H9 (cell line): Measurements from ENCODE around the gene KPNA1. TPM values are rescaled to one million over a fixed set of nuclear protein-coding genes. Genes with fewer than 3 reads are reported as not detected.

Source experiments
- DNase-seq: peaks from one replicate; pipeline ENCODE4 v3.0.0-alpha.2; 2017
- H2AFZ ChIP-seq: one replicate; pipeline ENCODE4 v1.6.1; 2013; ENCODE audit warnings: mild to moderate bottlenecking, low read length, control low read depth, moderate library complexity
- H2AK5ac ChIP-seq: 2 replicates; pipeline ENCODE4 v1.6.1; 2013; ENCODE audit warnings: low read length, control low read depth, mixed read lengths; ENCODE audit not compliant: insufficient read length
- H2BK120ac ChIP-seq: one replicate; pipeline ENCODE4 v1.6.1; 2013; ENCODE audit warnings: low read depth, mild to moderate bottlenecking, low read length, control low read depth, inconsistent platforms; ENCODE audit not compliant: poor library complexity, severe bottlenecking
- H2BK12ac ChIP-seq: 2 replicates; pipeline ENCODE4 v1.6.1; 2013; ENCODE audit warnings: low read length, control low read depth, mixed read lengths, low read depth; ENCODE audit not compliant: insufficient read length
- H2BK15ac ChIP-seq: 2 replicates; pipeline ENCODE4 v1.6.1; 2013; ENCODE audit warnings: low read depth, low read length, control low read depth
- H2BK20ac ChIP-seq: one replicate; pipeline ENCODE4 v1.6.1; 2013; ENCODE audit warnings: low read depth, mild to moderate bottlenecking, low read length, control low read depth, inconsistent platforms; ENCODE audit not compliant: poor library complexity, severe bottlenecking
- H2BK5ac ChIP-seq: 2 replicates; pipeline ENCODE4 v1.6.1; 2013; ENCODE audit warnings: low read length, control low read depth, mixed read lengths; ENCODE audit not compliant: insufficient read length
- H3K14ac ChIP-seq: 2 replicates; pipeline ENCODE4 v1.6.1; 2013; ENCODE audit warnings: low read length, control low read depth; ENCODE audit not compliant: insufficient read depth
- H3K18ac ChIP-seq: 2 replicates; pipeline ENCODE4 v1.6.1; 2013; ENCODE audit warnings: low read depth, mild to moderate bottlenecking, mixed read lengths, low read length, control low read depth; ENCODE audit not compliant: insufficient read length
- H3K23ac ChIP-seq: 2 replicates; pipeline ENCODE4 v1.6.1; 2013; ENCODE audit warnings: low read length, control low read depth, mixed read lengths, low read depth; ENCODE audit not compliant: insufficient read length
- H3K23me2 ChIP-seq: 2 replicates; pipeline ENCODE4 v1.6.1; 2013; ENCODE audit warnings: low read depth, mild to moderate bottlenecking, mixed read lengths, low read length, control low read depth; ENCODE audit not compliant: insufficient read length, poor library complexity, severe bottlenecking
- H3K27ac ChIP-seq: 2 replicates; pipeline ENCODE4 v1.5.1; 2013; ENCODE audit warnings: low read length, control low read depth, mixed read lengths, low read depth; ENCODE audit not compliant: insufficient read length
- H3K27me3 ChIP-seq: 2 replicates; pipeline ENCODE4 v1.6.1; 2013; ENCODE audit warnings: low read length, control low read depth, inconsistent platforms; ENCODE audit not compliant: insufficient read depth
- H3K4ac ChIP-seq: 2 replicates; pipeline ENCODE4 v1.6.1; 2013; ENCODE audit warnings: low read depth, mild to moderate bottlenecking, control low read depth, inconsistent platforms, low read length, moderate library complexity
- H3K4me1 ChIP-seq: 2 replicates; pipeline ENCODE4 v1.6.1; 2013; ENCODE audit warnings: low read length, control low read depth, inconsistent platforms; ENCODE audit not compliant: insufficient read depth
- H3K4me2 ChIP-seq: 2 replicates; pipeline ENCODE4 v1.6.1; 2013; ENCODE audit warnings: low read length, control low read depth, mixed read lengths; ENCODE audit not compliant: insufficient read length, insufficient read depth
- H3K56ac ChIP-seq: 2 replicates; pipeline ENCODE4 v1.6.1; 2013; ENCODE audit warnings: low read depth, mild to moderate bottlenecking, mixed read lengths, low read length, control low read depth; ENCODE audit not compliant: insufficient read length
- H3K79me1 ChIP-seq: 2 replicates; pipeline ENCODE4 v1.6.1; 2013; ENCODE audit warnings: low read depth, mild to moderate bottlenecking, moderate library complexity, low read length, control low read depth, inconsistent platforms; ENCODE audit not compliant: insufficient read depth, poor library complexity, severe bottlenecking
- H3K79me2 ChIP-seq: 2 replicates; pipeline ENCODE4 v1.6.1; 2013; ENCODE audit warnings: low read length, control low read depth, inconsistent platforms; ENCODE audit not compliant: insufficient read depth
- H3K9ac ChIP-seq: 2 replicates; pipeline ENCODE4 v1.6.1; 2013; ENCODE audit warnings: low read length, control low read depth, mixed read lengths; ENCODE audit not compliant: insufficient read length; ENCODE audit errors: extremely low read depth
- H3K9me3 ChIP-seq: one replicate; pipeline ENCODE4 v1.6.1; 2013; ENCODE audit warnings: low read depth, low read length, inconsistent platforms; ENCODE audit not compliant: control insufficient read depth
- H3T11ph ChIP-seq: one replicate; pipeline ENCODE4 v1.6.1; 2013; ENCODE audit warnings: mild to moderate bottlenecking, low read length, control low read depth, inconsistent platforms
- H4K20me1 ChIP-seq: one replicate; pipeline ENCODE4 v1.6.1; 2013; ENCODE audit not compliant: control insufficient read depth, insufficient read length, insufficient read depth
- H4K5ac ChIP-seq: 2 replicates; pipeline ENCODE4 v1.6.1; 2013; ENCODE audit warnings: low read depth, mild to moderate bottlenecking, mixed read lengths, low read length, control low read depth; ENCODE audit not compliant: insufficient read length
- H4K8ac ChIP-seq: replicated peaks from 2 replicates; pipeline ENCODE4 v1.6.1; 2013; ENCODE audit warnings: low read length, control low read depth, mixed read lengths, low read depth; ENCODE audit not compliant: insufficient read length
- H4K91ac ChIP-seq: 2 replicates; pipeline ENCODE4 v1.6.1; 2013; ENCODE audit warnings: low read depth, mild to moderate bottlenecking, moderate library complexity, mixed read lengths, low read length, control low read depth; ENCODE audit not compliant: insufficient read length
- H3K27ac Mint-ChIP-seq, 3 experiments: 2 replicates in 2 of 3; 3 replicates in 1 of 3; pipeline ENCODE4 v1.8.0; 2020 to 2021; ENCODE audit warnings: mixed read lengths in 3 of 3, mild to moderate bottlenecking in 1 of 3, moderate library complexity in 1 of 3
- H3K27me3 Mint-ChIP-seq: 2 replicates; pipeline ENCODE4 v1.8.0; 2021; ENCODE audit warnings: low read depth, mild to moderate bottlenecking, moderate library complexity, mixed read lengths
- H3K36me3 Mint-ChIP-seq, 3 experiments: 2 replicates in 2 of 3; 3 replicates in 1 of 3; pipeline ENCODE4 v1.8.0; 2020 to 2021; ENCODE audit warnings: low read depth in 3 of 3, mixed read lengths in 3 of 3; ENCODE audit not compliant: insufficient read depth in 1 of 3
- H3K4me1 Mint-ChIP-seq, 2 experiments: 2 replicates each; pipeline ENCODE4 v1.8.0; 2020; ENCODE audit warnings: mixed read lengths in 2 of 2
- H3K4me3 Mint-ChIP-seq, 2 experiments: 2 replicates in 1 of 2; 3 replicates in 1 of 2; pipeline ENCODE4 v1.8.0; 2020 to 2021; ENCODE audit warnings: mild to moderate bottlenecking in 2 of 2, mixed read lengths in 2 of 2, moderate library complexity in 1 of 2
- H3K9me3 Mint-ChIP-seq, 2 experiments: 2 replicates in 1 of 2; 3 replicates in 1 of 2; pipeline ENCODE4 v1.8.0; 2020; ENCODE audit warnings: mild to moderate bottlenecking in 2 of 2, mixed read lengths in 2 of 2, moderate library complexity in 1 of 2
- CTCF ChIP-seq: fragments of 200-600 bp; sonication (generic); conservative IDR thresholded peaks from 3 replicates; pipeline ENCODE4 v1.8.0; 2021; ENCODE audit warnings: antibody characterized with exemption, mild to moderate bottlenecking
- WGBS: extraction: QIAGEN DNeasy Blood & Tissue Kit; methylation state at CpG from one replicate; pipeline ENCODE4 v1.1.7; 2013; ENCODE audit warnings: missing lambda C conversion rate, low lambda C conversion rate, mixed read lengths; ENCODE audit not compliant: insufficient read length; ENCODE audit errors: extremely low coverage; 5-methylcytosine and 5-hydroxymethylcytosine counted together
- total RNA-seq: library from RNA; stranded (reverse); gene quantifications from 2 replicates; pipeline ENCODE4 v1.2.1, GENCODE V29; 2021

KPNA1 gene
- total RNA-seq, 1 experiment from 2014 or later, result 71.7 TPM

- Histone ChIP-seq H2BK20ac (no peak overlapping the region), H3K14ac (no peak overlapping the region), H2AK5ac (no peak overlapping the region), H4K5ac (no peak overlapping the region), H2BK120ac (no peak overlapping the region), H3K79me2 (no peaks in the 10 kb centered on the region), H3K4ac (no peak overlapping the region), H2BK5ac (no peak overlapping the region), H3K9me3 (no peaks in the 10 kb centered on the region), H3K56ac (no peak overlapping the region), H2AFZ (no peak overlapping the region), H3K23me2 (no peaks in the 10 kb centered on the region), H3T11ph (no peak overlapping the region), H3K4me1 (peaks cover 3% of the 10 kb centered on the region; the same call in 1 of the 2 replicates), H2BK15ac (no peak overlapping the region), H2BK12ac (no peak overlapping the region), H3K4me2 (no peak overlapping the region), H4K8ac (no peak overlapping the region), H3K27me3 (no peaks in the 10 kb centered on the region), H3K18ac (no peak overlapping the region), H3K9ac (no peak overlapping the region), H3K27ac (no peak overlapping the region), H3K23ac (no peak overlapping the region), H3K79me1 (no peaks in the 10 kb centered on the region), H4K91ac (no peak overlapping the region), H4K20me1 (no peaks in the 10 kb centered on the region)
- WGBS, result no CpG with 5 or more reads among the region's 1 CpG
- H3K4me1 Mint-ChIP-seq, result peaks cover 28 to 29% of the 10 kb centered on the region in 2 experiments
- H3K27ac Mint-ChIP-seq, result no peak overlapping the region
- no peaks in the 10 kb centered on the region; a peak in 1 of 7 replicates for H3K36me3 Mint-ChIP-seq
- no peak overlapping the region for H3K4me3 Mint-ChIP-seq
- H3K9me3 Mint-ChIP-seq, result no peaks in the 10 kb centered on the region
- TF ChIP-seq CTCF, result no peak
- no peak for DNase-seq
- H3K27me3 Mint-ChIP-seq, result no peaks in the 10 kb centered on the region
These were observed 19.2 kb upstream of the KPNA1 start for GRCh38 chr3:122533931-122534334.
